Lung microvascular endothelial cell (primary cell): ENCODE data around the gene ECD. TPM values are rescaled to one million over a fixed set of nuclear protein-coding genes. Genes with fewer than 3 reads are reported as not detected.

Experiments used
- DNase-seq, 2 donors: peaks; one replicate each; pipeline versions ENCODE4 v3.0.0 to v3.0.0-alpha.2; 2010; ENCODE audit warnings: low read depth in 2 of 2
- total RNA-seq: library from RNA; depleted of rRNA; stranded (reverse); fragments of >200 nt; gene quantifications from 2 replicates; pipeline ENCODE4 v1.2.1, GENCODE V29; 2014

ECD gene
- total RNA-seq, 1 donor from 2014 or later = 19.4 TPM

- DNase-seq = peak; percentile 99
Measured at GRCh38 chr10:73096449-73097304, 71.1 kb downstream of the ECD start, which contains the start of gene P4HA1. TSS of gene P4HA1 (minus strand) at chr10:73096866. CDS start at chr10:73074883, 21,983 bp downstream.

- peak; percentile 71 to 77 for DNase-seq
Measured at GRCh38 chr10:73096041-73096448, 71.8 kb downstream of the ECD start.

GRCh38 chr10:73095481-73096021 is 72.3 kb downstream of the ECD start:
- peak; percentile 47 to 76 for DNase-seq

GRCh38 chr10:73094986-73095480 is 72.8 kb downstream of the ECD start:
- peak; percentile 9 to 12 for DNase-seq

- peak; percentile 12 to 27 for DNase-seq
Measured at GRCh38 chr10:73093922-73094850, 73.6 kb downstream of the ECD start.

GRCh38 chr10:73092830-73093229 is 75.0 kb downstream of the ECD start:
- no peak for DNase-seq

- no peak for DNase-seq
Measured at GRCh38 chr10:73088304-73088703, 79.5 kb downstream of the ECD start.

- DNase-seq = no peak
Measured at GRCh38 chr10:73086816-73087215, 81.0 kb downstream of the ECD start.

- DNase-seq = no peak
Measured at GRCh38 chr10:73084209-73084608, 83.6 kb downstream of the ECD start.

Other genes starting within 250 kb of the ECD start
- gene PLA2G12B, start 213.2 kb downstream of the ECD start, total RNA-seq = 0.22 TPM in 1 of 2 replicates, not detected in the other
- gene P4HA1, start 71.1 kb downstream of the ECD start, total RNA-seq = 51.9 and 105 TPM in 2 replicates
- 1.2 and 1.7 TPM in 2 replicates for gene NUDT13, start 57.6 kb downstream of the ECD start, total RNA-seq
- gene FAM149B1, start 111 bp upstream of the ECD start, total RNA-seq = 15.5 and 26.8 TPM in 2 replicates
- 18.1 and 22.7 TPM in 2 replicates for gene DNAJC9, start 79.2 kb upstream of the ECD start, total RNA-seq
- gene MRPS16, start 84.6 kb upstream of the ECD start, total RNA-seq = 52.1 and 53.0 TPM in 2 replicates
- gene CFAP70, start 190.9 kb upstream of the ECD start, total RNA-seq = under 0.01 and 0.20 TPM in 2 replicates
- 70.6 and 71.2 TPM in 2 replicates for gene ANXA7, start 246.1 kb upstream of the ECD start, total RNA-seq